ENCODE results near the gene KRTAP23-1. TPM values are rescaled to one million over a fixed set of nuclear protein-coding genes. Genes with fewer than 3 reads are reported as not detected.

KRTAP23-1 gene
- total RNA-seq, 2 donors from 2014 or later, result not detected

GRCh38 chr21:30337276-30337744, 11.1 kb downstream of the KRTAP23-1 start, which contains the start of gene KRTAP27-1:
KRTAP27-1 (minus strand) TSS chr21:30337694; CDS start chr21:30337668, 26 bp downstream.
- ATAC-seq, result no peak
- no peak within 1 kb of the TSS for H3K4me3 ChIP-seq
- H3K36me3 ChIP-seq (replicated peaks in 1 of 2; ENCODE audit: insufficient read depth in 1 of 2, low read depth in 2 of 2), result no peaks in the 10 kb centered on the region
- DNase-seq, result no peak
- H3K27ac ChIP-seq, result no peak within 1 kb of the TSS
- intact Hi-C loops (cut with DNase I), result no loop called here
- no peaks in the 10 kb centered on the region for H3K4me1 ChIP-seq
- TF ChIP-seq, protein P1, sequence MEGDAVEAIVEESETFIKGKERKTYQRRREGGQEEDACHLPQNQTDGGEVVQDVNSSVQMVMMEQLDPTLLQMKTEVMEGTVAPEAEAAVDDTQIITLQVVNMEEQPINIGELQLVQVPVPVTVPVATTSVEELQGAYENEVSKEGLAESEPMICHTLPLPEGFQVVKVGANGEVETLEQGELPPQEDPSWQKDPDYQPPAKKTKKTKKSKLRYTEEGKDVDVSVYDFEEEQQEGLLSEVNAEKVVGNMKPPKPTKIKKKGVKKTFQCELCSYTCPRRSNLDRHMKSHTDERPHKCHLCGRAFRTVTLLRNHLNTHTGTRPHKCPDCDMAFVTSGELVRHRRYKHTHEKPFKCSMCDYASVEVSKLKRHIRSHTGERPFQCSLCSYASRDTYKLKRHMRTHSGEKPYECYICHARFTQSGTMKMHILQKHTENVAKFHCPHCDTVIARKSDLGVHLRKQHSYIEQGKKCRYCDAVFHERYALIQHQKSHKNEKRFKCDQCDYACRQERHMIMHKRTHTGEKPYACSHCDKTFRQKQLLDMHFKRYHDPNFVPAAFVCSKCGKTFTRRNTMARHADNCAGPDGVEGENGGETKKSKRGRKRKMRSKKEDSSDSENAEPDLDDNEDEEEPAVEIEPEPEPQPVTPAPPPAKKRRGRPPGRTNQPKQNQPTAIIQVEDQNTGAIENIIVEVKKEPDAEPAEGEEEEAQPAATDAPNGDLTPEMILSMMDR (IDR thresholded peaks at IDR 0.05), result no peak
- no peak for TF ChIP-seq POLR2A (IDR thresholded peaks at IDR 0.05)
- WGBS, 2 donors, result 85 to 93% methylated on average over 6 of the region's 6 CpGs
- H3K9me3 ChIP-seq, result no peaks in the 10 kb centered on the region
- H3K27me3 ChIP-seq, result no peaks in the 10 kb centered on the region

GRCh38 chr21:30336596-30336995, 11.8 kb downstream of the KRTAP23-1 start:
- TF ChIP-seq POLR2A (IDR thresholded peaks at IDR 0.05), result no peak
- TF ChIP-seq, protein P1 (IDR thresholded peaks at IDR 0.05), result no peak
- no peak overlapping the region for H3K4me3 ChIP-seq
- no peaks in the 10 kb centered on the region for H3K4me1 ChIP-seq
- ATAC-seq (no peak), DNase-seq (no peak)
- intact Hi-C loops (cut with DNase I), result no loop called here
- no peaks in the 10 kb centered on the region for H3K27me3 ChIP-seq
- H3K36me3 ChIP-seq (replicated peaks in 1 of 2; ENCODE audit: insufficient read depth in 1 of 2, low read depth in 2 of 2), result no peaks in the 10 kb centered on the region
- H3K9me3 ChIP-seq, result no peaks in the 10 kb centered on the region
- no peak overlapping the region for H3K27ac ChIP-seq
- 64 to 73% methylated on average over 2 of the region's 2 CpGs for WGBS, 2 donors

DNA sequence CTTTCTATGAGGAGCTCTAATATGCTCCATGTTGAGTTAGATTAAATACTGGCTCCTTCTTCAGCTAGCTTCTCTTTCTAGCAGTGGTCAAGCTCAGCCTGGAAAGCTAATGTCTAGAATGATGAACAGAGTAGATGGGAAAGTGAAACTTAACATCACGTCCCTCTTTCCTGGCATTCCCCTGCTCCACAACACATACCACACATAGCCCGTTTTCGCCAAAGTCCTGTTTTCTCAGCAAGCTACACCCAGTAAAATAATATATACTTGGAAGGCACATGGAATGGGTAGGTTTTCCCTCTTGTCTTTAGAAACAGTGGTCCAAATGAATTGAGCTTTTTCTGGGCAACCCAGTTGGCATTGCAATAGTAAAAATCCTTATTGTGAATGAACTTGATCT, 14.7 kb downstream of the KRTAP23-1 start:
- H3K4me1 ChIP-seq, result no peaks in the 10 kb centered on the region
- DNase-seq (no peak), ATAC-seq (no peak)
- intact Hi-C loops (cut with DNase I), result no loop called here
- H3K27ac ChIP-seq, result no peak overlapping the region
- TF ChIP-seq POLR2A (IDR thresholded peaks at IDR 0.05), result no peak
- TF ChIP-seq, protein P1 (IDR thresholded peaks at IDR 0.05), result no peak
- H3K4me3 ChIP-seq, result no peak overlapping the region
- 82 to 85% methylated on average over 3 of the region's 3 CpGs for WGBS, 2 donors
- no peaks in the 10 kb centered on the region for H3K27me3 ChIP-seq
- no peaks in the 10 kb centered on the region for H3K36me3 ChIP-seq (replicated peaks in 1 of 2; ENCODE audit: insufficient read depth in 1 of 2, low read depth in 2 of 2)
- no peaks in the 10 kb centered on the region for H3K9me3 ChIP-seq

GRCh38 chr21:30332681-30333080, 15.7 kb downstream of the KRTAP23-1 start:
- Histone ChIP-seq H3K9me3 (no peaks in the 10 kb centered on the region), H3K4me3 (no peak overlapping the region), H3K4me1 (no peaks in the 10 kb centered on the region), H3K27me3 (no peaks in the 10 kb centered on the region), H3K36me3 (replicated peaks in 1 of 2; ENCODE audit: insufficient read depth in 1 of 2, low read depth in 2 of 2) (no peaks in the 10 kb centered on the region), H3K27ac (no peak overlapping the region)
- 92 to 94% methylated on average over 2 of the region's 2 CpGs for WGBS, 2 donors
- TF ChIP-seq, protein P1 (IDR thresholded peaks at IDR 0.05), result no peak
- TF ChIP-seq POLR2A (IDR thresholded peaks at IDR 0.05), result no peak
- ATAC-seq (no peak), DNase-seq (no peak)
- intact Hi-C loops (cut with DNase I), result no loop called here

DNA sequence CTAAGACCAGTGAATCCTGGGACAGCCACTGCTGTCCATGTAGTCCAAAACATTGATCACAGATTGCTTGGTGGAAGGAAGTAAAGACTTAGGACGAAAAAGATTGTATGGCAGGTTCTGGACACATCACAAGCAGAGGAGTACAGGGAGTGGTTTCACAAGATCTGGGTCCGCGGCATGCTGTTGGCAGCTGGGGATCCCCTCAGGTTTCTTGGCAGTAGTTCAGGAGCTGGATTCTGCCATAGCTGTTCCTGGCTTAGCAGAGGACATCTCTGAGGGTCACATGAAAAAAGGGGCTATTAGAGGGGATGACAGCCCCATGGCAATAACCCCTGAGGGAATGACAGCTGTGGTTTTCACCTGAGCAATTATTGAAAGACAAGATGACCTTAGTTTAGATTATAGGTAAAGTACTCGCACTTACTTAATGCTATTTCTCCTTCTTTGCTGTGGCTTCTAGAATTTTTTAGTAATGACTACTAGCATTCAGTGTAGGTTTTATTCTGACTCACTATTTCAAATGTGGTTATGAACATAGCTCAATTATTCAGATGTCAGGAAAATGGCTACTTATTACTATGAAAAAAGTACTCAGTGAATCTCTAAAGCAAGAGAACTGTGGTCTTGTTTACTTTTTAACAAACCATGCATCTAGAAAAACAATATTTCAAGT, 19.1 kb downstream of the KRTAP23-1 start:
- Histone ChIP-seq H3K27ac (no peak overlapping the region), H3K27me3 (no peaks in the 10 kb centered on the region), H3K4me1 (no peaks in the 10 kb centered on the region), H3K36me3 (replicated peaks in 1 of 2; ENCODE audit: insufficient read depth in 1 of 2, low read depth in 2 of 2) (no peaks in the 10 kb centered on the region), H3K9me3 (no peaks in the 10 kb centered on the region), H3K4me3 (no peak overlapping the region)
- DNase-seq (no peak), ATAC-seq (no peak)
- TF ChIP-seq, protein P1 (IDR thresholded peaks at IDR 0.05), result no peak
- TF ChIP-seq POLR2A (IDR thresholded peaks at IDR 0.05), result no peak
- intact Hi-C loops (cut with DNase I), result no loop called here
- WGBS, 2 donors, result 81 to 83% methylated on average over 4 of the region's 4 CpGs
